ENCODE data around the gene NSMCE1.

Gene NSMCE1, protein sequence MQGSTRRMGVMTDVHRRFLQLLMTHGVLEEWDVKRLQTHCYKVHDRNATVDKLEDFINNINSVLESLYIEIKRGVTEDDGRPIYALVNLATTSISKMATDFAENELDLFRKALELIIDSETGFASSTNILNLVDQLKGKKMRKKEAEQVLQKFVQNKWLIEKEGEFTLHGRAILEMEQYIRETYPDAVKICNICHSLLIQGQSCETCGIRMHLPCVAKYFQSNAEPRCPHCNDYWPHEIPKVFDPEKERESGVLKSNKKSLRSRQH

DNA sequence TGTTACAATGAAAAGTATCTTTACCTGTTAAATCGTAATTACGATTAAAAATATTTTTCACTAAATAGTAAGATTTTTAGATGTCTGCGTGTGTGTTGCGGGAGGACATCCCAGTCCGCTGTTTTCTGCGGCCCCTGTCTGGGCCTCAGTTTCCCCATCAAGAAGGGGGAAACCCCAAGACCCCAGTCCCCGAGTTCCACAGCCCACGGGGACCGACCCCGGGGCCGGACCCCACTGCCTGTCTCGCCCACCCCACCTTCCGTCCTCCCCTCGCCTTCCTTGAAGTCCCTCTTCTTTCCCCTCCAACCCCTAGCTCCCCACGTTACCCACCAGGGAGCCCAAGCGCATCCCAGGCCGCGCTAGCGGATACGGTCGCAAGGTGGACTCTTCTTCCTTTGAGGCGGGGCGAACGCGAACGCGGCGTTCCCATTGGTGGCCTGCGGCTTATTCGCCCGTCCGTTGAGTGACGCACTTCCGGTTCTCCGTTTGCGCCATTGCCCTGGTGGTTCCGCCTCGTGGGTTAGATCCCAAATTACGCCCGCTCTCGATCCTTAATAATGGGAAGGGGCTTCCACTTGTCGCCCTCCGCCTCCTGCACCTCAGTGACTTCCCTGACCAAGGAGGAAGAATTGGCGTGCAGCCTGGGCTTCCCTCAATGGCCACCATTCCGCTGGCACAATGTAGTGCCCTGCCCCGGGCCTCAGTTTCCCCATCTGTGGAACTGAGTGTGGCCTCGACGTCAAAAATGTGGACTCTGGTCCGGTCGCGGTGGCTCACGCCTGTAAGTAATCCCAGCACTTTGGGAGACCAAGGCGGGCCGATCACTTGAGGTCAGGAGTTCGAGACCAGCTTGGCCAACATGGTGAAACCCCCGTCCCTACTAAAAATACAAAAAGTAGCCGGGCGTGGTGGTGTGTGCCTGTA is at the start of gene NSMCE1:
Gene NSMCE1 (minus strand): TSS at position 397 of the 924 bp plus-strand sequence. CDS start 11,202 bp downstream, outside the sequence.
- DNase-seq, result peak; percentile 98

DNA sequence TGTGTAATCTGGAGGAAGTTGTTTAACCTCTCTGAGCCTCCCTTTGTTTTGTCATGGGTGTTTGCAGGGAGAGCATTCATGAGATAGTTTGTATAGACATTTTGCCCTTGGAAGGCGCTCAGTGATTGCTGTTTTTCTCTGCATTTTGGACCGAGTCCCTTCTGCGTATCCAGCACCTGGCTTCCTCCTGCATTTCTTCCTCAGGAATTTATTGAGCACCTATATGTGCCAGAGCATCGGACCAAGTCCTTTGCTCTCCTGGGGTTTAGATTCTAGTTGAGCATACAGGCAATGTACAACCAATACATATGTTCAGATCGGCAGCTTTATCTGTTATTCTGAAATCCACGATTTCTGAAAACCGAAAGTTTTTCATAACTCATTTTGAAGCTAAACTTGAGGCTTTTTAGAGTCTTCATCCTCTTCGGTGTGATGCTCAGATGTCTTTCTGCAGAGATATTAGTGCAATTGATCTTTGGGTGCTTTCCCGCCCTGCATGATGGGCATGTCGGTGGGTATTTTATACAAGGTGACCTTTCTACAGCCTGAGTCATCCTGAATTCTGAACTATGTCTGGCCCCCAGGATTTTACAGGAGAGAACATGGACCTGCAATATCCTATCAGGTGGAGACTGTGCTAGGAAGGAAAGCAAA is 49.3 kb upstream of the NSMCE1 start:
- DNase-seq, result peak; percentile 45

DNA sequence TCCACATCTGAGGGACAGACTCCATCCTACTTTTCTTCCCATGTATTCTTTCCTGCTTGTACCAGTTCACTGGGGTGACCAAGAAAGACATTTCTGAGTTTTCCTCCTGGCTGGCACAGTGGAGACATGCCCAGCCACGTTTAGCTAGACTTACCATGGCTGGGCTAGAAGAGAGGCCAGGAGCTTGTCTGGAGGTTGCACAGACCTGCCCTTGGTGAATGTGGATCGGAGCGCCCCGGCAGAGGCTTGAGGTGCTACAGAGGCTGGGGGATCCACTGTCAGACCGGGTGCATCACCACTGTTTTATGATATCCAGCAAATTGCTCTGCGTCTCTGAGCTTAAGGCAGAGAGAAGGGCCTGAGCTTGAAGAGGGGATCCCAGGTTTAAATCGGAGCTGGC is 48.7 kb upstream of the NSMCE1 start:
- DNase-seq, result no peak

DNA sequence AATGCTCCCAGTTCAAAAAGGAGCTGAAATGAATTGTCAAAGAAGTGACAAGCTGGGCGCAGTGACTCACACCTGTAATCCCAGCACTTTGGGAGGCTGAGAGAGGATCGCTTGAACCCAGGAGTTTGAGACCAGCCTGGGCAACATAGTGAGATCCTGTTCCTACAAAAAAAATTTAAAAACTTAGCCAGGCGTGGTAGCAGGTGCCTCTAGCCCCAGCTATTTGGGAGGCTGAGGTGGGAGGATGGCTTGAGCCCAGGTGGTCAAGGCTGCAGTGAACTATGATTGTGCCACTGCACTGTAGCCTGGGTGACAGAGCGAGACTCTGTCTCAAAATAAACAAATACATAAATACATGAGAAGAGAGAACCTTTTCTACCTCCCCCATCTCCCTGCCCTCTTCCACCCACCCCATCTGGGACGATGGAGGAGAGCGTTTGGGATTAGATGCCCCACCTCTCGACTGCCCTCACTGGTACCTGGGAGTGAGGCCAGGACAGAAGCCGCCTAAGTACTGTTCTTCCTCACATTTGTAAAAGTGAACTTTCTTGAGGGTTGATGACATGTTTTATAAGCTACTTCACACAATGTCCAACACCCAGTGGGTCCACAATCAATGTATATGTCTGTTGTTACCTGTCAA is 47.6 kb upstream of the NSMCE1 start:
- no peak for DNase-seq

DNA sequence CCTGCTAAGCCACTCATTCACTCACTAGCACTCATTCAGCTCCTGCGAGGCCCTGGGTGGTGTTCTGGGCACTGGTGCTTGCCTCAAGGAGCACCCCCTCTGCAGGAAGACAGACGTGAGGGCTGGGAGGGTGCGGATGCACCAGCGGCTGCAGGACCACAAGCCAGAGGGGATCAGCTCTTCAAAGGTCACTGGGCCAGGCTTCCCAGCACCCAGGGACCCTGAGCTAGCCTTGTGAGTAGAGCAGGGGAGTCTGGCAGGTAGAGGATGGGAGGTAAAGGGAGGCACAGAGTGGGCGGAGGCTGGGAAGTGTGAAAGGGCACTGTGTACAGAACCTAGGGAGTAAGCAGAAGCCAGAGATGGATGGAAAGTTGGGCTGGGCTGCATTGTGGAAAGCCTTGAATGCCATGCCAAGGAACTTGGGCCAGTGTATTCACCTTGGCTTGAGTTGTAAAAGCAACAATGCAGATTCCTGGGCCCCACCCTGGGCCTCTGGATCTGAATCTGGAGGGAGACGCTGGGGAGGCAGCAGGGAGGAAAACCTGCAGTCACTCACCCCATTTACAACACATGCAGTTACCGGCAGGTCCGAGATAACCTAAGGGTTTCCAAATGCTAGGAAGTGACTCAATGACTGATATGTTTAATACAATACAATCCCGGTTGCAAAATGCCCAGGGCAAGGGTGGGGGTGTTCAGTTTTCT is 46.9 kb upstream of the NSMCE1 start:
- DNase-seq, result peak; percentile 27

DNA sequence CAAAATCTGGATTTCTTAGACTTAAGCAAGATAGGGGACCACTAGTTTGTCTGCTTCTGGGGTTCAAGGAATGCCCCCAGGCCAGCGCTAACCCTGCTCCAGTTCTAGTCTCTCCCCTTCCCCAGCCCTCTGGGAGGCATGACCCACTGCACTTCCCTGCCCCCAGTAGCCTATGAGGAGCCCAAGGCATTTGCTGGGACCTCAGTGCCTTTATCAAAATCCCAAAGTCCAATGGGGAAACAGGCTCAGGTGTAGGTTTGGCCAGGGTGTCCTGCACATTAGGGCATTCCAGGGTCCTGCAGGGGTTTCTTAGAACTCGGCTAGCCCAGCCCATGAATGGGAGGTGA is 46.4 kb upstream of the NSMCE1 start:
- no peak for DNase-seq

DNA sequence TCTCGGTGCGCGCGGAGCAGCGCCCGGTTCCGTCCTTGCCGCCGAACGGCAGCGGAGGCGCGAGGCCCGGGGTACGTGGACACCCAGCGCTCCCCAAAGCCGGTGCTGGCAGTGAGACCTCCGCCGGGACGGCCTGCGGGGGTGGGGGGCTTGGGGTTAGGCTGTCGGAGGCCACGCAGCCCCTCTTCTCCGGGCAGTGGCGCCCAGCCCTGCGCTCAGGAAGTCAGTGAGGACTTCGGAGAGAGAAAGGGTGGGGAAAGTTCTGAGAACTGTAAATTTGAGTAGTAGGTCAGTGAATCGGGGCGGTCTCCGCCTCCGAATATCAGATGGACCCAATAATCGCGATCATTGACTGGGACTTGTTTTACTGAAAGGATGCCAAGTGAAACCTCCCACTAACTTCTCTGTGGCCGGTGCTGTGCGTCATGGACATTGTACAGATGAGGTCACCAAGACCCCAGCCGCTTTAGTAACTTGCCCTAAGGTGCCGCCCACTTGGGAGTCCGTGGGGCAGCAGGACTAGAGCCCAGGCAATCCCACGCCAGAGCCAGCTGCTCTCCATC is 45.7 kb upstream of the NSMCE1 start:
- DNase-seq, result peak; percentile 47

DNA sequence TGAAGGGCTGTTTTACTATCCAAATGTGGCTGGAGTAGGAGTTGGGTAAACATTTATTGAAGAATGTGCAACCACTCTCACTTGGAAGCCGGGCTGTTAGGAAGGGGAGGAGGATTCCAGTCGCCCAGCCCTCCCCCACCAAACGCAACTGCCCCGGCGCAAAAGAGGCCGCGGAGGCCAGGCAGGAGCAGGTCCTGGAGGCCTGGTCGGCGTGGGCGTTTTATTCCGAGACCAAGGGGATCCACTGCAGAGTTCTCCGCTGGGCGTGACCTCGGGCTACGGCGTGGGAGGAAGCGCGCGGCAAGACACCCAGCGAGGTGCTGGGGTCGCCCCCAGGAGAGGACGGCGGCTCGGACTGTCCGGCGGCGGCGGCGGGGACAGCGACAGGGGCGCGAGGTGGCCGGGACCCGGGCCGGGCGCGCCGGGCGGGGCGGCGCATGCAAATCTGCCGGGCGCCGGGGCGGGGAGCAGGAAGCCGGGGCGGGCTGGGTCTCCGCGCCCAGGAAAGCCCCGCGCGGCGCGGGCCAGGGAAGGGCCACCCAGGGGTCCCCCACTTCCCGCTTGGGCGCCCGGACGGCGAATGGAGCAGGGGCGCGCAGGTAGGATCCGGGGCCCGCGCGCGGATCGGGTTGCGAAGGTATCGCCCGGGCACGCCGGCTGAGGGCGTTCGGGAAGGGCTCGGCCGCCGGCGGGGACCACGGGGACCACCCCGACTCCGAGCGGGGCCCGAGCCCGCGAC is 45.0 kb upstream of the NSMCE1 start, which contains the start of gene IL4R:
Gene IL4R (plus strand): TSS at position 553 of the 739 bp plus-strand sequence. CDS start 26,230 bp downstream, outside the sequence.
- DNase-seq, result peak; percentile 63

DNA sequence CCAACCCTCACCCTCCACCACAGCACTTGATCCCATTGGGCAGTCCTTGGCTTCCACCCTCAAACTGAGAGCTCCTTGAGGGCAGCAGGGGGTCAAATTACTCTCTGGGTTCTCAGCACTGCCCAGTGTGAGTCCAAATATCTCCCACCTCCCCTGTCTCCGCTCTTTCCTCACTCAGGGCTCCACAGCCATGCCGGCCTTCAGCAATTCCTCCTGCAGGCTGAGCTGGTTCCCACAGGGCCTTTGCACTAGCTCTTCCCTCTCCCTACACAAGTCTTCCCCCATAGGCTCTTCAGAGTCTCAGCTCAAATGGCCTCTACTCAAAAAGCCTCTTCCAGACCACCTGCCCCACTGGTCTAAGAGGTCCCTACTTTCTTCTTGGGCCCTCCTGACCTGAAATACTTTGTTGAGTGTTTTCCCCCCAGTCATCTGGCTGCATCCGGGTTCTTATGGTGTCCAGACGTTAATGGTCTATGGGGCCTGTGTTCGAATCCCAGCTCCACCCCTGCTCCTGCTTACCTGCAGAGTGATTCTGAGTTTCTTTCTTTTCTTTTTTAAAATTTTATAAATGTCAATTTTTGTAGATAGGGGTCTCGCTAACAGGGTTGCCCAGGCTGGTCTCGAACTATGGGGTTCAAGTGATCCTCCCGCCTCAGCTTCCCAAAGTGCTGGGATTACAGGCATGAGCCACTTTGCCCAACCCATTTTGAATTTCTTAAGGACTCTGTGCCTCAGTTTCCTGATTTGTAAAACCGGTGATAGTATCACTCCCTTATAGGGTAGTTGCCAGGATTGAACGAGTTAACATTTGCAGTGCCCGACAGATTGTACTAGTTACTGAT is 44.2 kb upstream of the NSMCE1 start:
- DNase-seq, result no peak

DNA sequence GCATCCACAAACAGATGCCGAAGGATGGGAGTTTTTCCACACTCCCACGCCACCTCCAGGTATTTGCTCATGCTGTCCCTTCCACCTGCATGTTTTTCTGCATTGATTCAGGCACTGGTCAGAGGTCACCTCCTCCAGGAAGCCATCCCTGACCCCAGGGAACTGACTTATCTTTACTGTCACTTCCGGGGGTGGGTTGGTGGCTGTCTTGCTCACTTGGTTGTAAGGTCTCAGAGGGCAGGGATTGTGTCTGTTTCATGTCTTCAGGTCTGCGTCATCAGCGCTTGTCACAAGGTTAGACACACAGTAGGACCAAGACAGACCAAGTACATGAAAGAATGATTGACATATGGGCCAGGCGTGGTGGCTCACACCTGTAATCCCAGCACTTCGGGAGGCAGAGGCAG is 43.3 kb upstream of the NSMCE1 start:
- DNase-seq, result no peak

DNA sequence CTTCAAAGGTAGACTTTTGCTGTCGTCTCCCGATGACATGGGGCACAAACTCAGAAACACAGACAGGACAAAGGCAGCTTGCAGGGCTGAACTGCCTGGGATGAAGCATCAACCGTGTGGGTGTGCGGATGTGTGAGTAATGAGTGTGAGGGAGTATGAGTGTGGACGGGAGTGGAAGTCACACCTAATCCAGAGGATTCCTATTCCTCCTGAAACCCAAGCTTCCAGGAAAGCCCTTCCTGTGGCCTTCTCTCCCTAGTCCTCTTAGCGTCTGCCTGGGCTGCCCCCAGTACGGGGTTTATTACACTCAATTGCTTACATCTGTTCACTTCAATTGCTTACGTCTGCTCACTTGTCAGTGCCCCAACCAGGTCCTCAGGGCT is 42.9 kb upstream of the NSMCE1 start:
- DNase-seq, result no peak

DNA sequence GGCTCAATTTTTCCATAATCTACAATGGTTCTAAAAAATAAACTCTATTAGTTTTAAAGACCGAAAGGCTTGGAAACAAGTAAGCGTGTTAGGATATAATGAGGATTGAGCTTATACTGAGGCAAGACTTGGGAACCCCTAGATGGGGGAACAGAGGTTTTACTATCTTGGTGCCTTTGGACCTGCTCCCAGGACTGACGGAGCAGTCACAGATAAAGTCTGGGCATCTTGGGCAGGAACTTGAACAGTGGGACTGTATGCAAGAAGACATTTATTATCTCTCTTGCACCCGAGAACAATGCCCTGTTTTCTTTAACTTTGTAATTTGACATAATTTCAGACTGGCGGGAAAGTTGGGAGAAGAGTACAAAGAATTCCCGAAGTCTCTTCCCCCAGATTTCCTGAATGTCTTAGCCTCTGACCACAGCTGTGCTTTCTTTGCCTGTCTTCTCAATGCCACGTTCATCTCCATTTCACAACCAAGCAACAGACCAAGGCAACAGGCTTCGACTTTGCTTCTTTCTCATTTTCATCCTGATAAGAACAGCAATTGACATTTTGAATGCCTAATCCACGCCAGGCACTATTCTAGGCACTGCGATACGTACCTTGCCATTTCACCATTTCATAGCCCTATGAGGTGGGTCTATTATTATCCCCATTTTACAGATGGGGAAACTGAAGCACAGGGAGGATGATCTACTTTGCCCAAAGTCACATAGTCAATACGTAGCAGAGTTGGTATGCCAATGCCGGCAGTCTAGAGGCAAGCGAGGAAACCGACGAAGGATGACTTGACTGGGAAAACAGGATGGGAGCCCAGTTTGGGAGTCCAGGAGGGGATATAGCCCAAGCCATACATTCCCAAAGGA is 42.2 kb upstream of the NSMCE1 start:
- no peak for DNase-seq

DNA sequence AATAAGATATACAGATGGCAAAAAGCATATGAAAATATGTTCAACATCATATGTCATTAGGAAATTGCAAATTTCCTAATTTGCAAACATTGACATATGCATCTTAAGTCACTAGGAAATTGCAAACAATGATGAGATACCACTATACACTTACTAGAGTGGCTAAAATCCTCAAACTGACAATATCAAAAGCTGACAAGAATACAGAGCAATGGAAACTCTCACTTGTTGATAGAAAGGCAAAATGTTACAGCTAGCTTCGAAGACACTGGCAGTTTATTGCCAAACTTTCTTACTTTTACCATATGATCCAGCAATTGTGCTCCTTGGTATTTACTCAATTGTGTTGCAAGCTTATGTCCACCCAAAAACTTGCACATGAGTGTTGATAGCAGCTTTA is 40.2 kb upstream of the NSMCE1 start:
- no peak for DNase-seq

DNA sequence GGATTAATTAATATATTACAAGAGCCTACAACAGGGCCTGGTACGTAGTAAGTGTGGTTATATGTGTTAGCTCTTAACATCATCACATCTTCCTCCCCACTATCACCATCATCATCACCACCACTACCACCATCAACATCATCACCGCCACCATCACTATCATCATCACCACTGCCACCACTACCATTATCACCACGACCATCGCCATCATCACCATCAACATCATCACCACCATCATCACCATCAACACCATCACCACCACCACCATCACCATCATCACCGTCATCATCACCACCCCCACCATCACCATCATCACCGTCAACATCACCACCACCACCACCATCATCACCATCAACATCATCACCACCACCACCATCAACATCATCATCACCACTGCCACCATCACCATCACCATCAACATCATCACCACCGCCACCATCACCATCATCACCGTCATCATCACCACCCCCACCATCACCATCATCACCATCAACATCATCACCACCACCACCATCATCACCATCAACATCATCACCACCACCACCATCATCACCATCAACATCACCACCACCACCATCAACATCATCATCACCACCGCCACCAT is 37.4 kb upstream of the NSMCE1 start:
- DNase-seq, result no peak

DNA sequence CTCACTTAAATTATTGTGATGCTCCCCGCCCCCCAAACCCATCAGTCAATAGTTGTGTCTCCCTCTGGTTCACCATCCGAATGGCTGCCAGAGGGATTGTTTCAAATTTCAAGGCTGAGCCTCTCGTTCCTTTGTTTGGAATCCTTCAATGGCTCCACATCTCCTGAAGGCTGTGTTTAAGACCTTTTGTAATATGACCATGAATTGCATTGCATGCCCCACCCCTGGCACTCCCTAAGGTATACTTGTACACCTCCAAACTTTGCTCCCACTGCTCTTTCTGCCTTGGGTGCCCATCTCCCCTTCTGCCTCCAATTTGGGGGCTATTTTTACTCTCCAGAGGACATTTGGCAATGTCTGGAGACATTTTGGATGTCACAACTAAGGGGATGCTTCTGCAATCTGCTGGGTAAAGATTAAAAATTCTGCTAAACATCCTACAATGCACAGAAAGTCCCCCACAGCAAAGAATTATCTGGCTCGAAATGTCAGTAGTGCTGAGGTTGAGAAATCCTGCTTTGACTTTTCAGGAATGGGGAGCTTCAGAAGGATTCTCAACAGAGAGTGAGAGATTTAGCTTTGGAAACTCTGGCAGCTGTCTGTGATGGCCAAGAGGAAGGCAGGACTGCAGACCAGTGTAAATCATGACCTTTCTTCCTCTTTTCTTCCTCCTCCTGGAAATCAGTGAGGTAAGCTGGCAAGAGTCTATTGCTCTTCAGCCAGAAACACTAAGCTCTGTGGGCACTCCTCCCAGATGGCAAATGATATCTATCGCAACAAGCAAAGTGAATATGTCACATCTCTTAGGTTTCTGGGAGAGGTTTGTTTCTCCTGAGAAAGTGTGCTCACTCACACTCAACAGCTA is 36.5 kb upstream of the NSMCE1 start:
- no peak for DNase-seq

DNA sequence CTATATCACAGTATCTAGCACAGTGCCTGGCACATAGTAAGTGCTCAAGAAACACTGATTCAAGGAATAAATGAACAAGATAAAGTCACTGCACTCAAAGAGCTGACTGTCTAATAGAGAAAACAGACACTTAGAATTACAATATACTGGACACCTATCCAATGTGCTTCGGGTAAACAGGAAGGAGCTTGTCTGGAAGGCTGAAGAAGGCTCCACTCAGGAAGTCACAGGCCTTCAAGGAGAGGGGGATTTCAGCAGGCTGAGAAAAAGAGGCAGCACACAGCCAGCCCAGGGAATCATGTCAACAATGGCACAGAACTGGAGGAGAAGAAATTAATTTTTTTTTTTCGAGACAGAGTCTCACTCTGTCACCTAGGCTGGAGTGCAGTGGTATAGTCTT is 35.5 kb upstream of the NSMCE1 start:
- DNase-seq, result no peak

DNA sequence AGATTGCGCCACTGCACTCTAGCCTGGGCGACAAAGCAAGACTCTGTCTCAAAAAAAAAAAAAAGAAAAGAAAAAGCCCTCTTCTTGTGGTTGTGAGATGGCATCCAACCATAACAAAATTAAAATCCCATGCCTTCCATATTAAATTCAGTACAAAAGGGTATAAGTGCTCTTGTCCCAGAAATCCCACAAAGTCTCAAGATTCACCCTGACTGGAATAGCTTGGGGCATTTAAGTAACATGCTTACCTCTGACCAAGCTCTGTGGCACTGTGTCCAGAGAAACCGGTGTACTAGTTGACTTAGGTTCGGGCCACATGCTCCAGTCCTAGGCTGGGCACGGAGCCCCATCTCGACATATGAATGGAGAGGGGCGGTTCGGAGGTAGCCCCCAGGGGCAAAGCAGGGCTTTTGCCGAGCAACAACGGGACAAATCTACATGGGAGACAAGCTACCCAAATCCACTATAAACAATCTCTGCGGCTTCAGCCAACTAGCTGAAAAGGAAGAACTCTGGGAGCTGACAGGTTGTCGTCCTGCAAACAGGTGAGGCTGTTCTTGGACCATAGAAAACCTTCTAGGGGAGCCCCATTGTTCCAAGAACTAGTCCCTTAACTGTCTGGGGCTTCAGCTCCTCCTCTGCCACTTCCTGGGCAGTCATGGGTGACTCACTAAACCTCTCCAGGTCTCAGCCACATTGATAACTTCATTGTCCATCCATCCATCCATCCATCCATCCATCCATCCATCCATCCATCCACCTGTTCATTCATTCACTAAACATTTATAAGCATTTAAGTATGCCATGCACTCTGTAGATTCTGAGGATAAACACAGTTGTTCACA is 34.9 kb upstream of the NSMCE1 start:
- no peak for DNase-seq

All from stimulated activated naive CD4-positive, alpha-beta T cell treated with Interleukin-2 at 50 U/mL for 16 hours (primary cell).